ENCODE results near the gene LTN1. TPM values are rescaled to one million over a fixed set of nuclear protein-coding genes. Genes with fewer than 3 reads are reported as not detected.
"Not testable (repeated sequence)": the region's sequence is repeated elsewhere in the genome, so short reads cannot be mapped to it uniquely, and the experiment has no call there.

Gene LTN1
- total RNA-seq, 1 donor from 2014 or later: 17.8 TPM

- no peak for DNase-seq (ENCODE audit: low read depth in 2 of 2)
Observed at GRCh38 chr21:28982637-28983036, 10.0 kb downstream of the LTN1 start.

DNA sequence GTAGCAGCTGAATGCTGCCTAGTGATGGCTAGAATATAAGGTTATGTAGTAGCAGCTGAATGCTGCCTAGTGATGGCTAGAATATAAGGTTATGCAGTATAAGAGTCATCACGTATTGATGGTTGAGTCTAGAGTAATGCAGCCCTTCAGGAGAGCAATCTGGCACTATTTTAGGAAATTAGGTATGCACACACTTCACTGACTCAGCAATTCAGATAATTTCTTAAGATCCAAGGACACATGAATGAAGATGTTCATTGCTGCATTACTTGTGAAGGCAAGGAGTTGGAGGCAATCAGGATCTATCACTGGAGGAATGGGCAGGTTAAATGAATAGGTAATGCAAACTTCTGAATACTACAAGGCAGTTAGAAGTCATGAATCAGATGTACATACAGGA, 13.6 kb downstream of the LTN1 start:
- no peak for DNase-seq (ENCODE audit: low read depth in 2 of 2)

DNA sequence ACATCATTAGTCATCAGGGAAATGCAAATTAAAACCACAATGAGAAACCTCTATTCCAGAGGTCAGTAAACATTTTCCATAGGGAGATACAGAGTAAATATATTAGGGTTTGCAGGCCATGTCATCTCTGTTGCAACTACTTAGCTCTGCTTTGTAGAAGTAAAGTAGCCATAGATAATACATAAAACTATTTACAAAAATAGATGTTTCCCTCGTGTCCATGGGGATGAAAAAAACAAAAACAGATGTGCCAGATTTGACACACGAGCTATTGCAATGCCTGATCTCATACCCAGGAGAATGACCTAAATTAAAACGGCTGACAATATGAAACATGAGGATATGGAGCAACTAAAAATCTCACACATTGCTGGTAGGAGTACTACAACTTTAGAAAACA, 17.3 kb downstream of the LTN1 start:
- DNase-seq (ENCODE audit: low read depth in 2 of 2): no peak

GRCh38 chr21:28974531-28975227, 18.0 kb downstream of the LTN1 start:
- no peak for DNase-seq (ENCODE audit: low read depth in 2 of 2)

DNA sequence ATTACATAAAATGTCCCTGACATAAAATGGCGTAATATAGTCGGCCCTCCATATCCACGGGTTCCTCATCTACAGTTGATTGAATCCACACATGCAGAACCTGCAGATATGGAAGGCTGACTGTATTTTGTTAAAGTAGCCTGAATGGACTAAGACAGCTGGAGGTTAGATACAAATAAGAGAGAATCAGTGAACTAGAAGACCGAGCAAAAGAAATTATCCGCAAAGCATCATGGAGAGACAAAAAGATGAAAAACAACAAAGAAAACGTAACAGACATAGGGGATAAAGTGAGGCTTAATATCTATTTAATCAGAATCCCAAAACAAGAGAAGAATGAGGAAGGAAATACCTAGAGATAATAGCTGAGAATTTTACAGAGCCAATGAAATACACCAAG, 20.3 kb downstream of the LTN1 start:
- no peak for DNase-seq (ENCODE audit: low read depth in 2 of 2)

DNA sequence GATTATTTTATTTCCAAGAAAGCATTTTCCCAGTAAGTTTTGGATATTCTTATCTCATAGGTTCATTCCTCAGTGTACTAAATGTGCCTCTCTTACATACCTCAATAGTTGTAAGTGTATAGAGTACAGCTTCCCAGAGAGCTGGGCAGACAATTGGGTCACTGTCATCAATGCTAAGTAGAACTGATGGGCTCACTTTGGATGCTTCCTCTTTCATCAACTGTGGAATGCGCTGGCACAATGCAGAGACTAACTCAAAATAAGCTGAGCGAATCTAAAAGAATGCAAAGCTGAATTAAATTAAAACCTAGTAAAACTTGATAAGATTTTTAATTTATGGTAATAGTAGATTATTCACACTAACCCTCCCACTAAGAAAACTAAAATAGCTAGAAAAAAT, 21.5 kb downstream of the LTN1 start:
- DNase-seq (ENCODE audit: low read depth in 2 of 2): no peak

DNA sequence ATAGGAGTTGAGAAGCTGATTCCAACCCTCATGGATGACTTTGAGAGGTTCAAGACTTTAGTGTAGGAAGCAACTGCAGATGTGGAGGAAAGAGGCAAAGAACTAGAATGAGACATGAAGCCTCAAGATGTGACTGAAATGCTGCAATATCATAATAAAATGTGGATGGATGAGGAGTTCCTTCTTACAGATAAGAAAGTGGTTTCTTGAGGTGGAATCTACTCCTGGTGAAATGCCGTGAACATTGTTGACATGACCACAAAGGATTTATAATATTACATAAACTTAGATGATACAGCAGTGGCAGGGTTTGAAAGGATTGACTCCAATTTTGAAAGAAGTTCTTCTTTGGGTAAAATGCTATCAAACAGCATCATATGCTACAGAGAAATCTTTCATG, 28.8 kb downstream of the LTN1 start:
- no peak for DNase-seq (ENCODE audit: low read depth in 2 of 2)

- peak in 1 of 2 donors; percentile 57 for DNase-seq (ENCODE audit: low read depth in 2 of 2)
Observed at GRCh38 chr21:28962465-28962864, 30.2 kb downstream of the LTN1 start.

GRCh38 chr21:28961927-28962326, 30.8 kb downstream of the LTN1 start:
- no peak for DNase-seq (ENCODE audit: low read depth in 2 of 2)

DNA sequence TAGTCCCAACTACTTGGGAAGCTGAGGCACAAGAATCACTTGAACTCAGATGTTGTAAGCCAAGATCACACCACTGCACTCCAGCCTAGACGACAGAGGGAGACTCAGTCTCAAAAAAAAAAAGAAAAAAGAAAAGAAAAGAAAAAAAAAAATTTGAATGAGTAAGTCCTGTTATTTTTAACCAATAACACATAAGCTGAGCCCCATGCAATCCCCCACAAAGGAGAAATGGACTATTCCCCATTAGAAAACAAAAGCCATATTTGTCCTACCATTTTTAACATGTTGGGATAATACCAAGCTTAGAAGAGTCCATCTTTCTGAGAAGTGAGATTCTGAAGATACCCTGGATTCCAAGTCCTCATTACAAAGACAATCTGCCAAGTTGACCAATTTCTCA, 32.4 kb downstream of the LTN1 start:
- no peak for DNase-seq (ENCODE audit: low read depth in 2 of 2)

DNA sequence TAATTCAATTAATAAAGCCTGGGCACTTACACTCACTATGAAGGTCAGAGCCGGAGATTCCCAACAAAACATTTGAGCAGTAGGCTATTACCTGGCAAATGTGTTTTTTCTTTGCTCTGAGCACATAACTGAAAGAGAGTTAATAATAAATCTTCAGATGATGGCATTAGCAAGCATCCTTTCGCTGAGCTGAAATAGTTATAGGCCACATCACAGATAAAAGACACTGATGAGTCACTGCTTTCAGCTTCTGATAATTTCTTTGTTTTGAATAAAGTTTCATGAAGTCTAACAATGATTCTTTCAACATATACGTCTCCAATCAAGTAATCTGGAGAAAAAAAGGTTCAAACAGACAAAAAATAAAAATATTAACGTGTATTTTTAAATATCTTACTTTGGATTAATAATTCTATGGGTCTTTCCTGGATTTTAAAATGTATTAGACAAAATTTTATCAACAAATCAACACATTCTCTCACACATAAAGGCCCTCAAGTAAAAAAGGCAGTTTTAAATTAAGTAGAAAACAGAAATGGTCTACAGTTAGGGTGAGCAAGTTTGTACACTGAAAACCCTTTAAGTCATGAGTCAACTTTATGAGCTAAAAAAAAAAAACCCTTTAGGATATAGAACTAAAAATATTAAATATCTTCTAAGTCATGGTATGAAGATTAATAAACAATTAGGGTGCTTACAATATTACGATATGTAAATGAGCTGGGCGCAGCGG, 33.1 kb downstream of the LTN1 start:
- peak in 1 of 2 donors; percentile 59 for DNase-seq (ENCODE audit: low read depth in 2 of 2)

- DNase-seq (ENCODE audit: low read depth in 2 of 2): no peak
Observed at GRCh38 chr21:28953247-28953646, 39.4 kb downstream of the LTN1 start.

- DNase-seq (ENCODE audit: low read depth in 2 of 2): no peak
Observed at GRCh38 chr21:28952686-28953085, 40.0 kb downstream of the LTN1 start.

GRCh38 chr21:28949318-28949717, 43.4 kb downstream of the LTN1 start:
- no peak for DNase-seq (ENCODE audit: low read depth in 2 of 2)

- DNase-seq (ENCODE audit: low read depth in 2 of 2): peak; percentile 63 to 80
Observed at GRCh38 chr21:28944296-28944695, 48.4 kb downstream of the LTN1 start.

GRCh38 chr21:28943631-28944030, 49.0 kb downstream of the LTN1 start:
- peak in 1 of 2 donors; percentile 42 for DNase-seq (ENCODE audit: low read depth in 2 of 2)

- DNase-seq (ENCODE audit: low read depth in 2 of 2): no peak
Observed at GRCh38 chr21:28938726-28939125, 54.0 kb downstream of the LTN1 start.

DNA sequence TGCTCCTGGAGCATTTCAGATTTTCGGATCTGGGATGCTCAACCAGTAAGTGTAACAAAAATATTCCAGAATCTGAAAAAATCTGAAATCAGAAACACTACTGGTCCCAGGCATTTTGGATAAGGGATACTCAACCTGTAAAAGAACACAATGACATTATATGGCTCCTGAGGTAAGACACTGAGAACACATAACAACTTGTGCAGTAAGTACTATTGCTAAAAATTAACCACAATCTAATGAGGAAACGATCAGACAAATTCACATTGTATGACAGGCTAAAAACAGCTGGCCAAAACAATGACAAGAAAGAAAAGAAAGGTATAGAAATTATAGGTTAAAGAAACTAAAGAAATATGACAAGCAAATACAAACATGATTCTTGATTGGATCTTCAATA, 54.9 kb downstream of the LTN1 start:
- no peak for DNase-seq (ENCODE audit: low read depth in 2 of 2)

DNA sequence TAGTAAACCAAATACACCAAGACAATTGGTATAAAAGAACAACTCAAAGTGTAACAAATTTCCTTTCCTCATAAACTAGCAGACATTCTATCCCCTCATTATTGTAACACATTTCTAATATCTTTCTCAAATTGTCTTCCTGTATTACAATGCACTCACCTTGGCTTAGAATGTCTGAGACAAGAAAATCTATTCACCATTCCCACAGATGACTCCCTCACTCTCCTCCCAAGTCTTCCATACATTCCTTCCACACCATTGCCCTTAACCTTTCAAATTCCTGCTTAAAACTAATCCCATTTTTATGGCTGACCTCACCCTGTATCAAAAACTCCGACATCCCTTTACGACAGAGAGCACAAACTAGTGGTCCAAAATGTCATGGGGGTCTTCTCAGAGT, 56.0 kb downstream of the LTN1 start:
- no peak for DNase-seq (ENCODE audit: low read depth in 2 of 2)

DNA sequence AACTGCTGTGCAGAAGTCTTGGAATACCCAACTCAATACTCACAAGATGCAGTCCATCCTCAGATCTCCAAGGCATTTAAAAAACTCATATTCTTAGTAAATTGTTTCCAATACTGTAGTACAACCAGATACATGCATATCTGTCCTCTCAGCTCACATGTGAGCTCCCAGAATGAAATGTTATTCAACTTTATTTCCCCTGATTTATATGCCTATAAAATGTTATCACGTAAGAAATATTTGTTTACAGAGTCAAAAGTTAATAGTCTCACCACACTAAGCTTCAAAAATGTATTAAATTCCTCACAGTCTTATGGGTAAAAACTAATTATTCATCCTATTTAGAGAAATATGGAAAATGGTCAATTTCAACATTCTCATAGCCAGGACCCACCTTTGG, 56.6 kb downstream of the LTN1 start:
- DNase-seq (ENCODE audit: low read depth in 2 of 2): no peak

- DNase-seq (ENCODE audit: low read depth in 2 of 2): no peak
Observed at GRCh38 chr21:28932717-28933116, 60.0 kb downstream of the LTN1 start.

DNA sequence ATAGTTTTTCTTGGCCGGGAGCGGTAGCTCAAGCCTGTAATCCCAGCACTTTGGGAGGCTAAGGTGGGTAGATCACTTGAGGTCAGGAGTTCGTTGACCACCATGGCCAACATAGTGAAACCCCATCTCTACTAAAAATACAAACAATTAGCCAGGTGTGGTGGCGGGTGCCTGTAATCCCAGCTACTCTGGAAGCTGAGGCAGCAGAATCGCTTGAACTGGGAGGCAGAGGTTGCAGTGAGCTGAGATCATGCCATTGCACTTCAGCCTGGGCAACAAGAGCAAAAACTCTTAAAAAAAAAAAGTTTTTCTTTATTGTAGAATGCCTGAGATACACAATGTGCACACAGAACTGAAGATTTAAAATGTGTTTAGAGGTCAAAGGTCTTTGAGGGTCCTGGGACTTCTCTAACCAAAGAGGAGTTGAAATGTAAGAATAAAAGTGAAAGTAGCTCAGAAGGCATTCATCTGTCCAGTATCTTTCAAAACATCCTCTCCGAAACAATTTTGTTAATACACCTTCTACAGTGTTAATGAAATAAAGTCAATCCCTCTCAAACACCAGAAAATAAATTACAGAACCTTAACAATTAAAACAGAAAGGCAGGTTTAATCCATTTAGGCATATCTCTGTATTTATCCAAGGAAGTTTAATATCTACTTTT, 60.8 kb downstream of the LTN1 start:
- not testable (repeated sequence) for DNase-seq (ENCODE audit: low read depth in 2 of 2)
